Stimulated activated CD8-positive, alpha-beta memory T cell treated with anti-CD3 and anti-CD28 coated beads, Interleukin-12 subunit alpha, Interleukin-12 subunit beta, amount 100 ng/mL, for 4 hours (primary cell): ENCODE results near the gene FAM136A.
"Not testable (repeated sequence)": the region's sequence is repeated elsewhere in the genome, so short reads cannot be mapped to it uniquely, and the experiment has no call there.

ENCODE experiments used
- DNase-seq: peaks from one replicate; pipeline ENCODE4 v3.0.0-alpha.2; 2020; ENCODE audit warnings: low read depth

The FAM136A gene

GRCh38 chr2:70301344-70302194, at the start of gene FAM136A:
Gene FAM136A (minus strand): TSS chr2:70302067. CDS start chr2:70302011, 56 bp downstream.
- DNase-seq, result peak; percentile 80

- no peak for DNase-seq
Observed at GRCh38 chr2:70349921-70350685, 48.2 kb upstream of the FAM136A start.

- DNase-seq, result no peak
Observed at GRCh38 chr2:70347831-70348230, 46.0 kb upstream of the FAM136A start.

- no peak for DNase-seq
Observed at GRCh38 chr2:70344195-70344594, 42.3 kb upstream of the FAM136A start.

GRCh38 chr2:70341477-70341765, 39.6 kb upstream of the FAM136A start:
- no peak for DNase-seq

- DNase-seq, result no peak
Observed at GRCh38 chr2:70340761-70341476, 39.1 kb upstream of the FAM136A start.

- no peak for DNase-seq
Observed at GRCh38 chr2:70340075-70340474, 38.2 kb upstream of the FAM136A start.

- DNase-seq, result no peak
Observed at GRCh38 chr2:70336552-70336951, 34.7 kb upstream of the FAM136A start.

- DNase-seq, result no peak
Observed at GRCh38 chr2:70331012-70331411, 29.1 kb upstream of the FAM136A start.

GRCh38 chr2:70330476-70330875, 28.6 kb upstream of the FAM136A start:
- no peak for DNase-seq

- DNase-seq, result no peak
Observed at GRCh38 chr2:70328921-70329561, 27.2 kb upstream of the FAM136A start.

- no peak for DNase-seq
Observed at GRCh38 chr2:70325875-70326274, 24.0 kb upstream of the FAM136A start.

GRCh38 chr2:70322518-70322917, 20.7 kb upstream of the FAM136A start:
- no peak for DNase-seq

GRCh38 chr2:70321370-70321769, 19.5 kb upstream of the FAM136A start:
- DNase-seq, result no peak

- no peak for DNase-seq
Observed at GRCh38 chr2:70314640-70315039, 12.8 kb upstream of the FAM136A start.

GRCh38 chr2:70312560-70312959, 10.7 kb upstream of the FAM136A start:
- DNase-seq, result no peak

- DNase-seq, result no peak
Observed at GRCh38 chr2:70310899-70311298, 9.0 kb upstream of the FAM136A start.

GRCh38 chr2:70305531-70305930, 3.7 kb upstream of the FAM136A start:
- DNase-seq, result no peak

- DNase-seq, result no peak
Observed at GRCh38 chr2:70304498-70304897, 2.6 kb upstream of the FAM136A start.

GRCh38 chr2:70303186-70303585, 1.3 kb upstream of the FAM136A start:
- no peak for DNase-seq

- not testable (repeated sequence) for DNase-seq
Observed at GRCh38 chr2:70302195-70302546, 304 bp upstream of the FAM136A start.

GRCh38 chr2:70300771-70301343, 1.0 kb downstream of the FAM136A start:
- no peak for DNase-seq
